ENCODE results near the gene TOP2A.

TOP2A gene

DNA sequence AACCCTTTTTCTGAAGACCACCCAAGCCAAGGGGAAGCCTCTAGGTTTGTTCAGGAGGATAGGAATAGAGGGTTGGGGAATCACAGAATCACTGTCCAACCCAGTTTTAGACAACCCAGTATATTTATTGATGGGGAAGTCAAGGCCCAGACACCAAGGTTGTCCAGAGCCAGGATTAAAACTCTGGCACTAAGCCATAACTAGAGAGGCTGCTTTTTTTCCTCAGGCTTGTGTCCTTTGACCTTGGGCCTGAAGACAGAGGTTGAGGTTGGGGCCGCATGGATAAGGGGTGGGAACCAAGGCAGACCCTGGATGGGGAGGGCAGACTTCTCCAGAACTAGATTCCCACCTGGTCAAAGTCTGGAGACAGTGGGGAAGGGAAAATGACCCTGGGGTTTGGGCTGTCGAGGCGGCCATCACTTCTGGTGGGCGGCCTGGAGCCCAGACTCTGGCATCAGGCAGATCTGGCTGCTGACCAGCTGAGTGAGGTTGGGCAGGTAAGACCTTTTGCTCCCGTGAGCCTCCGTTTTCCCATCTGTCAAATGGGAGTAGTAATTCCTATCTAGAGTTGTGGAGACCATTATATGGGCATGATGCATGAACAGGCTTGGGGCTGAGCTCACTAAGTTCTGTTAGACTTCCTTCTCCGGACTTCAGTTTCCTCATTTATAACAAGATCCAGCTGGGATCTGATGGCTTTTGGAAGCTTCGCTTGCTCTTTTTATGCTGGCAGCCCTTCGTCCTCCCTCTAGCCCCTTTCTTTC, 43.5 kb upstream of the TOP2A start:
- Histone ChIP-seq H4K8ac (ENCODE audit: low read length) (no peak overlapping the region), H3K9ac (ENCODE audit: low read length) (peak overlapping the region; percentile 68), H3K14ac (ENCODE audit: low read length in 2 of 2) (no peak overlapping the region), H2AK5ac (ENCODE audit: low read length, severe bottlenecking) (no peak overlapping the region), H2BK5ac (ENCODE audit: low read depth, low read length, poor library complexity, severe bottlenecking) (no peak overlapping the region), H3K23ac (ENCODE audit: low read length in 2 of 2) (no peak overlapping the region), H3K9me3 (ENCODE audit: control insufficient read depth, low read length) (no peaks in the 10 kb centered on the region), H2BK12ac (ENCODE audit: low read length in 2 of 2) (no peak overlapping the region), H3K79me1 (replicated peaks; ENCODE audit: low read length, poor library complexity, severe bottlenecking) (no peaks in the 10 kb centered on the region), H3K27me3 (ENCODE audit: control insufficient read depth in 1 of 2, insufficient read depth in 1 of 2, low read length in 2 of 2) (no peaks in the 10 kb centered on the region), H3K36me3 (ENCODE audit: control insufficient read depth in 1 of 2, insufficient read depth in 2 of 2, low read depth in 1 of 2, low read length in 2 of 2) (peaks cover 35 to 37% of the 10 kb centered on the region in 2 experiments), H3K18ac (ENCODE audit: low read depth in 1 of 2, low read length in 2 of 2) (no peak overlapping the region), H3K27ac (ENCODE audit: low read length, poor library complexity, severe bottlenecking) (no peak overlapping the region), H2BK15ac (ENCODE audit: low read depth, poor library complexity, severe bottlenecking) (no peak overlapping the region), H3K4me3 (ENCODE audit: insufficient read depth in 1 of 2, low read depth in 1 of 2, low read length in 2 of 2) (no peak overlapping the region), H3K4ac (ENCODE audit: low read depth in 1 of 2, low read length in 2 of 2) (no peak overlapping the region), H4K91ac (ENCODE audit: low read length) (no peak overlapping the region), H3K4me2 (ENCODE audit: low read length, poor library complexity, severe bottlenecking) (no peak overlapping the region), H2BK120ac (ENCODE audit: low read depth, low read length) (no peak overlapping the region), H2AFZ (ENCODE audit: low read depth, low read length) (no peak overlapping the region), H3K4me1 (ENCODE audit: control insufficient read depth, insufficient read depth, low read depth, low read length) (peaks cover 34% of the 10 kb centered on the region)
- WGBS = 84% methylated on average over 8 of the region's 9 CpGs
- DNase-seq = no peak

GRCh38 chr17:40460604-40460967, 42.9 kb upstream of the TOP2A start:
- Histone ChIP-seq H3K9me3 (ENCODE audit: control insufficient read depth, low read length) (no peaks in the 10 kb centered on the region), H2AK5ac (ENCODE audit: low read length, severe bottlenecking) (no peak overlapping the region), H2BK12ac (ENCODE audit: low read length in 2 of 2) (no peak overlapping the region), H3K4me3 (ENCODE audit: insufficient read depth in 1 of 2, low read depth in 1 of 2, low read length in 2 of 2) (no peak overlapping the region), H3K4ac (ENCODE audit: low read depth in 1 of 2, low read length in 2 of 2) (no peak overlapping the region), H3K27me3 (ENCODE audit: control insufficient read depth in 1 of 2, insufficient read depth in 1 of 2, low read length in 2 of 2) (no peaks in the 10 kb centered on the region), H3K27ac (ENCODE audit: low read length, poor library complexity, severe bottlenecking) (no peak overlapping the region), H3K18ac (ENCODE audit: low read depth in 1 of 2, low read length in 2 of 2) (no peak overlapping the region), H3K4me2 (ENCODE audit: low read length, poor library complexity, severe bottlenecking) (no peak overlapping the region), H4K8ac (ENCODE audit: low read length) (no peak overlapping the region), H4K91ac (ENCODE audit: low read length) (no peak overlapping the region), H3K4me1 (ENCODE audit: control insufficient read depth, insufficient read depth, low read depth, low read length) (peaks cover 34% of the 10 kb centered on the region), H3K36me3 (ENCODE audit: control insufficient read depth in 1 of 2, insufficient read depth in 2 of 2, low read depth in 1 of 2, low read length in 2 of 2) (peaks cover 37 to 42% of the 10 kb centered on the region in 2 experiments), H3K23ac (ENCODE audit: low read length in 2 of 2) (no peak overlapping the region), H3K14ac (ENCODE audit: low read length in 2 of 2) (no peak overlapping the region), H3K79me1 (replicated peaks; ENCODE audit: low read length, poor library complexity, severe bottlenecking) (no peaks in the 10 kb centered on the region), H2BK5ac (ENCODE audit: low read depth, low read length, poor library complexity, severe bottlenecking) (no peak overlapping the region), H2BK120ac (ENCODE audit: low read depth, low read length) (no peak overlapping the region), H2BK15ac (ENCODE audit: low read depth, poor library complexity, severe bottlenecking) (no peak overlapping the region), H2AFZ (ENCODE audit: low read depth, low read length) (no peak overlapping the region), H3K9ac (ENCODE audit: low read length) (peak overlapping the region; percentile 68)
- WGBS = 84% methylated on average over 3 of the region's 3 CpGs
- DNase-seq = no peak

DNA sequence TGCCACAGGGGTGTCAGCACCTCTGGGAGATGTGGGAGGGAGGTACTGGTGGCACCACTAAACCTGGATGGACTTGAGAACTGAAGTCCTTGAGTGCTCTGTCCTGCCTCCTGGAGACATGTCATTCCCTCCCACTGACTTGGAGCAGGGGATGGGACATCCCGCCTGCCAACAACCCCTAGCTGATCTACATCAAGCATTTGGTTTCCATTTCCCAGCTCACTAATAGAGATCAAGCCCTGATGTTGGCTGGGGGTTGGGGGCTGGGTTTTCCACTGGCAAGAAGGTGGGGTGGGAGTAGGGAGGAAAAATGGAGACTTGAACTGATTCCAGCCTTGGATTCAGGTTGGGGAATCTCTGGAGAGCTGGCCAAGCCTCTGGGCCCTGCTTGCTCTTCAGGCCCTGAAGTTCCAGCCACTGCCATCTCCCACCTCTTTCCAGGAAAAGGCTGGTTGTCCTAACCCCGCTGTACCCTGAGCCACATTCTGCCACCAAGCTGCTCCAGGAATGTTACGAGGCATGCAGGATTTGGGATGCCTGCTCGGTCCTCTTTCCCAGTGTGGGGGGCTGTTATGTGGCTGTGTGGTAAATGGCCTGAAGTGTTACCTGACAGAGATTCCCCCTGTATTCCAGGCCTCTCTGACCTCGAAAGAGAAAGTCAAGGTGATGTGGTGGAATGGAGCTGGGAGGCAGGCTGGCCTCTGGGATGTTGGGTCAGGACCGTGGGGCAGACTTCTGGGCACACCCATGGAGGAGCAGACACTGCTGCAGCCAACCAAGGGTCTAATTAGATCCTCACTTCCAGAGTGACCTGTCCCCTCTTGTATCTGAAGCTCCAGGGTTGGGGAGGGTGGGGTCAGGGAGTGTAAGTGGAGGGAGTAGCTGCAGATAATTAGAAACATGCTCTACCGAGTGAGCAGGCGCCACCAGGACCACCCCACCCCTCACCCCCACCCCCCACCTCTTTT, 42.2 kb upstream of the TOP2A start:
- Histone ChIP-seq H3K9me3 (ENCODE audit: control insufficient read depth, low read length) (no peaks in the 10 kb centered on the region), H3K4me2 (ENCODE audit: low read length, poor library complexity, severe bottlenecking) (no peak overlapping the region), H3K27ac (ENCODE audit: low read length, poor library complexity, severe bottlenecking) (no peak overlapping the region), H2BK5ac (ENCODE audit: low read depth, low read length, poor library complexity, severe bottlenecking) (no peak overlapping the region), H3K4ac (ENCODE audit: low read depth in 1 of 2, low read length in 2 of 2) (no peak overlapping the region), H3K4me1 (ENCODE audit: control insufficient read depth, insufficient read depth, low read depth, low read length) (peaks cover 34% of the 10 kb centered on the region), H2BK15ac (ENCODE audit: low read depth, poor library complexity, severe bottlenecking) (no peak overlapping the region), H3K36me3 (ENCODE audit: control insufficient read depth in 1 of 2, insufficient read depth in 2 of 2, low read depth in 1 of 2, low read length in 2 of 2) (peaks cover 40 to 49% of the 10 kb centered on the region in 2 experiments), H2BK12ac (ENCODE audit: low read length in 2 of 2) (no peak overlapping the region), H3K27me3 (ENCODE audit: control insufficient read depth in 1 of 2, insufficient read depth in 1 of 2, low read length in 2 of 2) (no peaks in the 10 kb centered on the region), H3K23ac (ENCODE audit: low read length in 2 of 2) (no peak overlapping the region), H3K14ac (ENCODE audit: low read length in 2 of 2) (no peak overlapping the region), H4K8ac (ENCODE audit: low read length) (no peak overlapping the region), H3K4me3 (ENCODE audit: insufficient read depth in 1 of 2, low read depth in 1 of 2, low read length in 2 of 2) (no peak overlapping the region), H3K79me1 (replicated peaks; ENCODE audit: low read length, poor library complexity, severe bottlenecking) (no peaks in the 10 kb centered on the region), H3K18ac (ENCODE audit: low read depth in 1 of 2, low read length in 2 of 2) (no peak overlapping the region), H2BK120ac (ENCODE audit: low read depth, low read length) (no peak overlapping the region), H3K9ac (ENCODE audit: low read length) (peak overlapping the region; percentile 56), H4K91ac (ENCODE audit: low read length) (no peak overlapping the region), H2AFZ (ENCODE audit: low read depth, low read length) (no peak overlapping the region), H2AK5ac (ENCODE audit: low read length, severe bottlenecking) (no peak overlapping the region)
- DNase-seq = no peak
- WGBS = 74% methylated on average over 7 of the region's 8 CpGs

DNA sequence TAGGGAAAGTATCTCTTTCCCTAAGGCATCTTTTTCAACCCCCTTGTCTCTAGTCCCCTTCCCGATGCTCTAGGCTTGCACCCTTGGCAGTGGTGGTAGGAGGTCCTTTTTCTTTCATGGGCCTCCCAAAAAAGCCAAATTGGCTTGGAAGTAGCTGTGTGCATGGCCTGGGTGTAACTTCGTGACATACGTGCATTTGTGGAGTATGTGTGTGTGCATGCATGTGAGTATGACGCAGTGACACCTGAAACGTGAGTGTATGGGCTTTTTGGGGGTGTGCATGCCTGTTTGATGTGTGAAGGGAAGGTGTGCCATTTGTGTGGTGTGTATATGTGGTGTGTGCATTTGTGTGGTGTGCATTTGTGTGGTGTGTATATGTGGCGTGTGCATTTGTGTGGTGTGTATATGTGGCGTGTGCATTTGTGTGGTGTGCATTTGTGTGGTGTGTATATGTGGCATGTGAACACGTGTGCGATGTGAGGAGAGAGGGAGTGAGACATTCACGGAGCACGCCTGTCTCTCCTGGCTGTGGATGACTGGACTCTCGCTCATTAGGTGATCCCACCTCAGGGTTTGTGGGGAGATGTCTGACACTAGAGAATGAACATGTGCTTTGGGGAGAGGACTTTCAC, 41.3 kb upstream of the TOP2A start:
- Histone ChIP-seq H3K14ac (ENCODE audit: low read length in 2 of 2) (no peak overlapping the region), H3K27me3 (ENCODE audit: control insufficient read depth in 1 of 2, insufficient read depth in 1 of 2, low read length in 2 of 2) (no peaks in the 10 kb centered on the region), H3K4me2 (ENCODE audit: low read length, poor library complexity, severe bottlenecking) (no peak overlapping the region), H4K8ac (ENCODE audit: low read length) (no peak overlapping the region), H3K4me1 (ENCODE audit: control insufficient read depth, insufficient read depth, low read depth, low read length) (peaks cover 38% of the 10 kb centered on the region), H3K4me3 (ENCODE audit: insufficient read depth in 1 of 2, low read depth in 1 of 2, low read length in 2 of 2) (no peak overlapping the region), H3K9me3 (ENCODE audit: control insufficient read depth, low read length) (no peaks in the 10 kb centered on the region), H2BK15ac (ENCODE audit: low read depth, poor library complexity, severe bottlenecking) (no peak overlapping the region), H2BK5ac (ENCODE audit: low read depth, low read length, poor library complexity, severe bottlenecking) (no peak overlapping the region), H4K91ac (ENCODE audit: low read length) (no peak overlapping the region), H3K18ac (ENCODE audit: low read depth in 1 of 2, low read length in 2 of 2) (no peak overlapping the region), H2BK120ac (ENCODE audit: low read depth, low read length) (no peak overlapping the region), H3K36me3 (ENCODE audit: control insufficient read depth in 1 of 2, insufficient read depth in 2 of 2, low read depth in 1 of 2, low read length in 2 of 2) (peaks cover 49 to 59% of the 10 kb centered on the region in 2 experiments), H2BK12ac (ENCODE audit: low read length in 2 of 2) (no peak overlapping the region), H3K79me1 (replicated peaks; ENCODE audit: low read length, poor library complexity, severe bottlenecking) (no peaks in the 10 kb centered on the region), H3K9ac (ENCODE audit: low read length) (peak overlapping the region; percentile 56), H2AK5ac (ENCODE audit: low read length, severe bottlenecking) (no peak overlapping the region), H3K23ac (ENCODE audit: low read length in 2 of 2) (no peak overlapping the region), H3K27ac (ENCODE audit: low read length, poor library complexity, severe bottlenecking) (peak overlapping the region; percentile 2), H3K4ac (ENCODE audit: low read depth in 1 of 2, low read length in 2 of 2) (no peak overlapping the region), H2AFZ (ENCODE audit: low read depth, low read length) (no peak overlapping the region)
- 94% methylated on average over 11 of the region's 12 CpGs for WGBS
- DNase-seq = no peak
